GM23248 (cell line): Measurements from ENCODE around the gene CRB2. TPM values are rescaled to one million over a fixed set of nuclear protein-coding genes. Genes with fewer than 3 reads are reported as not detected.

Experiments
- DNase-seq: peaks from one replicate; pipeline ENCODE4 v3.0.0-alpha.2; 2015
- H2AFZ ChIP-seq: fragments of 200-600 bp; sonication (generic); 2 replicates; pipeline ENCODE4 v1.6.1; 2016; ENCODE audit warnings: antibody characterized with exemption
- H3F3A ChIP-seq: fragments of 200-600 bp; sonication (generic); 2 replicates; pipeline ENCODE4 v1.6.1; 2016; ENCODE audit warnings: mild to moderate bottlenecking, antibody characterized with exemption, mixed run types; ENCODE audit not compliant: insufficient read depth
- H3K27ac ChIP-seq: fragments of 200-600 bp; sonication (generic); 2 replicates; pipeline ENCODE4 v1.5.1; 2016; ENCODE audit warnings: mild to moderate bottlenecking
- H3K27me3 ChIP-seq: fragments of 200-600 bp; sonication (generic); replicated peaks from 2 replicates; pipeline ENCODE4 v1.6.1; 2016; ENCODE audit warnings: mild to moderate bottlenecking; ENCODE audit not compliant: insufficient read depth
- H3K36me3 ChIP-seq: fragments of 200-600 bp; sonication (generic); 2 replicates; pipeline ENCODE4 v1.6.1; 2016; ENCODE audit warnings: low read depth, mild to moderate bottlenecking
- H3K4me1 ChIP-seq: fragments of 200-600 bp; sonication (generic); 2 replicates; pipeline ENCODE4 v1.6.1; 2016; ENCODE audit warnings: mild to moderate bottlenecking; ENCODE audit not compliant: insufficient read depth
- H3K4me2 ChIP-seq: fragments of 200-600 bp; sonication (generic); one replicate; pipeline ENCODE4 v1.6.1; 2016; ENCODE audit warnings: mild to moderate bottlenecking; ENCODE audit not compliant: unreplicated experiment
- H3K4me3 ChIP-seq: fragments of 200-600 bp; sonication (generic); 2 replicates; pipeline ENCODE4 v1.5.1; 2016; ENCODE audit warnings: mild to moderate bottlenecking
- H3K79me2 ChIP-seq: fragments of 200-600 bp; sonication (generic); 2 replicates; pipeline ENCODE4 v1.6.1; 2016; ENCODE audit warnings: mild to moderate bottlenecking; ENCODE audit not compliant: insufficient read depth
- H3K9ac ChIP-seq: fragments of 200-600 bp; sonication (generic); 2 replicates; pipeline ENCODE4 v1.6.1; 2016; ENCODE audit warnings: mild to moderate bottlenecking
- H3K9me2 ChIP-seq: fragments of 200-600 bp; sonication (generic); 2 replicates; pipeline ENCODE4 v1.6.1; 2016; ENCODE audit warnings: mixed run types, mild to moderate bottlenecking, moderate library complexity; ENCODE audit not compliant: insufficient read depth
- H3K9me3 ChIP-seq: fragments of 200-600 bp; sonication (generic); one replicate; pipeline ENCODE4 v1.6.1; 2017; ENCODE audit warnings: low read depth
- H4K20me1 ChIP-seq: fragments of 200-600 bp; sonication (generic); 2 replicates; pipeline ENCODE4 v1.6.0; 2016; ENCODE audit not compliant: insufficient read depth
- EZH2 ChIP-seq: fragments of 200-600 bp; sonication (generic); IDR thresholded peaks from 2 replicates; pipeline ENCODE4 v1.6.1; 2018; ENCODE audit warnings: antibody characterized with exemption, mild to moderate bottlenecking; ENCODE audit not compliant: insufficient read depth, poor library complexity, severe bottlenecking
- EZH2phosphoT487 ChIP-seq: fragments of 200-600 bp; sonication (generic); IDR thresholded peaks from 2 replicates; pipeline ENCODE4 v1.6.1; 2018; ENCODE audit warnings: antibody characterized with exemption, moderate library complexity, mild to moderate bottlenecking, low read depth; ENCODE audit not compliant: insufficient read depth
- WGBS, 2 experiments: methylation state at CpG; one replicate each; pipeline ENCODE4 v1.1.6; 2015 to 2017; ENCODE audit warnings: low lambda C conversion rate in 2 of 2, low coverage in 1 of 2; ENCODE audit errors: missing lambda C conversion rate in 2 of 2; 5-methylcytosine and 5-hydroxymethylcytosine counted together
- in situ Hi-C: fragments of 300-500 bp; cut with MboI; formaldehyde crosslinking; loops from 2 replicates; pipeline ENCODE4 v1.15.0; 2020
- polyA plus RNA-seq: library from polyadenylated mRNA; unstranded; fragments of >200 nt; fragmentation: Nextera tagmentation; extraction: Ambion mirVana; gene quantifications from 2 replicates; pipeline ENCODE4 v1.2.1, GENCODE V29; 2016
- total RNA-seq: library from RNA; depleted of rRNA; stranded (reverse); fragments of >200 nt; shearing (Covaris generic); gene quantifications from 2 replicates; pipeline ENCODE4 v1.2.3, GENCODE V29; 2014

Gene CRB2
- total and polyA plus RNA-seq, 2 experiments from 2014 or later, result not detected

GRCh38 chr9:123389070-123389469 lies 33.1 kb downstream of the CRB2 start:
- Histone ChIP-seq H3K9me3 (no peaks in the 10 kb centered on the region), H3K4me1 (no peaks in the 10 kb centered on the region; the same call in 1 of the 2 replicates), H4K20me1 (no peaks in the 10 kb centered on the region), H3K9me2 (no peaks in the 10 kb centered on the region), H3K27ac (no peak overlapping the region), H3K27me3 (no peaks in the 10 kb centered on the region), H2AFZ (no peak overlapping the region), H3K4me3 (no peak overlapping the region), H3K79me2 (no peaks in the 10 kb centered on the region), H3K4me2 (no peak overlapping the region), H3K36me3 (no peaks in the 10 kb centered on the region), H3K9ac (no peak overlapping the region), H3F3A (no peaks in the 10 kb centered on the region)
- in situ Hi-C loops, result no loop called here
- no peak for TF ChIP-seq EZH2phosphoT487
- 89 to 92% methylated on average over 9 to 10 of the region's 10 CpGs for WGBS, 2 experiments
- DNase-seq, result no peak

- Histone ChIP-seq H3K27ac (no peak overlapping the region), H3K27me3 (no peaks in the 10 kb centered on the region), H3K9me2 (no peaks in the 10 kb centered on the region), H3K4me1 (no peaks in the 10 kb centered on the region; the same call in 1 of the 2 replicates), H4K20me1 (no peaks in the 10 kb centered on the region), H3K4me3 (no peak overlapping the region), H3F3A (no peaks in the 10 kb centered on the region), H3K4me2 (no peak overlapping the region), H3K36me3 (no peaks in the 10 kb centered on the region), H3K9ac (no peak overlapping the region), H2AFZ (no peak overlapping the region), H3K79me2 (no peaks in the 10 kb centered on the region), H3K9me3 (no peaks in the 10 kb centered on the region)
- no peak for DNase-seq
- 84 to 86% methylated on average over 12 of the region's 12 CpGs for WGBS, 2 experiments
- in situ Hi-C loops, result no loop called here
- TF ChIP-seq EZH2, result no peak
- no peak for TF ChIP-seq EZH2phosphoT487
Measured at GRCh38 chr9:123389698-123390097, 33.7 kb downstream of the CRB2 start.

DNA sequence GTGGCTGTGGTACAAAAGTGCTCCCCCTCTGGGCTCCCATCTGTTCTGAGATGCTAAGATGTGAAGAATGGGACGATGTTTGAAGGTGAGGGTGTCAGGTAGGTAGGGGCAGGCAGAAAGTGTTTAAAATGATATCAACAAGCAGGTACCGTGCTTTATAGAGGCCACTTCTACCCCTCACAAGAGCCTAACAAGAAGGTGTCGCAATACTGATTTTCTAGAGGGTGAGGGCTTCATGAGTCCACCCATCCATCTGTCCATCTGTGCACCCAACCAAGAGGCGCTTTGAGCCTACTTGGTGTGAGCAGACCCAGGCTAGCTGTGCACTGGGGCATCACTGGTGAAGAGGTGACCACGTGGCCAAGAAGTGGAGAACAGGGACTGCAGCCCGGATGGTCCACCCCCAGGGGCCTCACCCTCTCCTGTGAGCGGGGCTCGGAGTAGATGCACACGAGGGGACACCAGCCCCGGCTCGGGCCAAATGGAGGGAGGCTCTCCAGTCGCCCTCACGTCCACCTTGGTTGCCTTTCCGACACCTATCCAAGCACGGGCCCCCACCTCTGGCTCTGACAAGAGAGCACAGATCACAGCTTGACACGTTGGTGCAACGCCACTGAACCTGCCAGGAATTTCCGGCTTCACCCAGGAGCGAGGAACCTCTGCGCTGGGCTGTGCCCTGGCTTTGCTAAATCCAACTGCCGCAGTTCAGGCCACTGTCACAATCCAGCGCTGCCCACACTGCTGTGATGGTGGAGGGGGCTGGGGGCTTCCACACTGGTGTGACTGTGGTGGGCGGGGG lies 34.5 kb downstream of the CRB2 start:
- H3K36me3 ChIP-seq, result no peaks in the 10 kb centered on the region
- no peaks in the 10 kb centered on the region for H3K9me3 ChIP-seq
- in situ Hi-C loops, result no loop called here
- no peak overlapping the region for H3K4me2 ChIP-seq
- H3F3A ChIP-seq, result no peaks in the 10 kb centered on the region
- no peaks in the 10 kb centered on the region for H3K9me2 ChIP-seq
- no peaks in the 10 kb centered on the region for H4K20me1 ChIP-seq
- H3K79me2 ChIP-seq, result no peaks in the 10 kb centered on the region
- H3K27me3 ChIP-seq, result no peaks in the 10 kb centered on the region
- H3K27ac ChIP-seq, result no peak overlapping the region
- H3K9ac ChIP-seq, result no peak overlapping the region
- TF ChIP-seq EZH2 (no peak), EZH2phosphoT487 (no peak)
- no peaks in the 10 kb centered on the region; the same call in 1 of the 2 replicates for H3K4me1 ChIP-seq
- WGBS, 2 experiments, result 88 to 89% methylated on average over 22 to 23 of the region's 23 CpGs
- DNase-seq, result no peak
- H2AFZ ChIP-seq, result no peak overlapping the region
- H3K4me3 ChIP-seq, result no peak overlapping the region

- H3K27me3 ChIP-seq, result no peaks in the 10 kb centered on the region
- H3F3A ChIP-seq, result no peaks in the 10 kb centered on the region
- 96 to 97% methylated on average over 5 of the region's 5 CpGs for WGBS, 2 experiments
- no peak overlapping the region for H3K9ac ChIP-seq
- DNase-seq, result no peak
- H3K9me2 ChIP-seq, result no peaks in the 10 kb centered on the region
- H3K4me3 ChIP-seq, result no peak overlapping the region
- H3K4me1 ChIP-seq, result no peaks in the 10 kb centered on the region; the same call in 1 of the 2 replicates
- TF ChIP-seq EZH2 (no peak), EZH2phosphoT487 (no peak)
- no peaks in the 10 kb centered on the region for H3K79me2 ChIP-seq
- no peak overlapping the region for H3K27ac ChIP-seq
- H3K36me3 ChIP-seq, result no peaks in the 10 kb centered on the region
- no peaks in the 10 kb centered on the region for H4K20me1 ChIP-seq
- no peaks in the 10 kb centered on the region for H3K9me3 ChIP-seq
- no peak overlapping the region for H3K4me2 ChIP-seq
- in situ Hi-C loops, result no loop called here
- H2AFZ ChIP-seq, result no peak overlapping the region
Measured at GRCh38 chr9:123391233-123391632, 35.2 kb downstream of the CRB2 start.
